ENCODE measurements around the gene TLX1. TPM values are rescaled to one million over a fixed set of nuclear protein-coding genes. Genes with fewer than 3 reads are reported as not detected.

Gene TLX1
- total RNA-seq, 1 donor from 2014 or later = not detected

- no peak for TF ChIP-seq CTCF (IDR thresholded peaks at IDR 0.05; ENCODE audit: insufficient read depth, low read length, severe bottlenecking)
- Histone ChIP-seq H3K27me3 (ENCODE audit: control insufficient read depth, insufficient read depth, low read length) (peaks cover 62% of the 10 kb centered on the region), H3K4me3 (ENCODE audit: low read depth, low read length) (no peak overlapping the region), H3K36me3 (ENCODE audit: control insufficient read depth, insufficient read depth, low read length) (no peaks in the 10 kb centered on the region)
- DNase-seq (ENCODE audit: low read depth) (no peak), FAIRE-seq (peak; percentile 47)
Measured at GRCh38 chr10:101123815-101124617, 7.1 kb upstream of the TLX1 start.

- Histone ChIP-seq H3K36me3 (ENCODE audit: control insufficient read depth, insufficient read depth, low read length) (no peaks in the 10 kb centered on the region), H3K27me3 (ENCODE audit: control insufficient read depth, insufficient read depth, low read length) (peaks cover 66% of the 10 kb centered on the region), H3K4me3 (ENCODE audit: low read depth, low read length) (no peak overlapping the region)
- FAIRE-seq (no peak), DNase-seq (ENCODE audit: low read depth) (no peak)
- no peak for TF ChIP-seq CTCF (IDR thresholded peaks at IDR 0.05; ENCODE audit: insufficient read depth, low read length, severe bottlenecking)
Measured at GRCh38 chr10:101124933-101125332, 6.2 kb upstream of the TLX1 start.

- peaks cover 69% of the 10 kb centered on the region for H3K27me3 ChIP-seq (ENCODE audit: control insufficient read depth, insufficient read depth, low read length)
- H3K4me3 ChIP-seq (ENCODE audit: low read depth, low read length) = no peak overlapping the region
- no peaks in the 10 kb centered on the region for H3K36me3 ChIP-seq (ENCODE audit: control insufficient read depth, insufficient read depth, low read length)
- no peak for FAIRE-seq
- DNase-seq (ENCODE audit: low read depth) = no peak
- TF ChIP-seq CTCF (IDR thresholded peaks at IDR 0.05; ENCODE audit: insufficient read depth, low read length, severe bottlenecking) = no peak
Measured at GRCh38 chr10:101126684-101127628, 4.1 kb upstream of the TLX1 start.

- DNase-seq (ENCODE audit: low read depth) = no peak
- no peaks in the 10 kb centered on the region for H3K36me3 ChIP-seq (ENCODE audit: control insufficient read depth, insufficient read depth, low read length)
- H3K27me3 ChIP-seq (ENCODE audit: control insufficient read depth, insufficient read depth, low read length) = peaks cover 72% of the 10 kb centered on the region
- no peak for FAIRE-seq
- no peak for TF ChIP-seq CTCF (IDR thresholded peaks at IDR 0.05; ENCODE audit: insufficient read depth, low read length, severe bottlenecking)
- H3K4me3 ChIP-seq (ENCODE audit: low read depth, low read length) = no peak overlapping the region
Measured at GRCh38 chr10:101130141-101130540, 959 bp upstream of the TLX1 start.

- Histone ChIP-seq H3K36me3 (ENCODE audit: control insufficient read depth, insufficient read depth, low read length) (no peaks in the 10 kb centered on the region), H3K27me3 (ENCODE audit: control insufficient read depth, insufficient read depth, low read length) (peaks cover 76% of the 10 kb centered on the region), H3K4me3 (ENCODE audit: low read depth, low read length) (no peak overlapping the region)
- DNase-seq (ENCODE audit: low read depth) (no peak), FAIRE-seq (no peak)
- TF ChIP-seq CTCF (IDR thresholded peaks at IDR 0.05; ENCODE audit: insufficient read depth, low read length, severe bottlenecking) = no peak
Measured at GRCh38 chr10:101131962-101132635, 999 bp downstream of the TLX1 start.
